Large intestine (tissue), 3 donors: ENCODE results near the gene CHCHD10. TPM values are rescaled to one million over a fixed set of nuclear protein-coding genes. Genes with fewer than 3 reads are reported as not detected.

Experiments
- DNase-seq, 2 donors: peaks; one replicate each; pipeline versions ENCODE4 v3.0.0 to v3.0.0-alpha.2; 2013
- H3K27ac ChIP-seq: one replicate; pipeline ENCODE4 v1.5.1; 2013; ENCODE audit warnings: low read length
- H3K27me3 ChIP-seq: 2 replicates; pipeline ENCODE4 v1.6.1; 2013; ENCODE audit warnings: low read length; ENCODE audit not compliant: control insufficient read depth, insufficient read depth
- H3K36me3 ChIP-seq: 2 replicates; pipeline ENCODE4 v1.6.1; 2013; ENCODE audit warnings: low read length; ENCODE audit not compliant: control insufficient read depth, insufficient read depth
- H3K4me1 ChIP-seq: one replicate; pipeline ENCODE4 v1.6.1; 2013; ENCODE audit warnings: low read length; ENCODE audit not compliant: control insufficient read depth, insufficient read depth
- H3K4me3 ChIP-seq: one replicate; pipeline ENCODE4 v1.5.1; 2013; ENCODE audit warnings: low read length
- H3K9me3 ChIP-seq: one replicate; pipeline ENCODE4 v1.6.1; 2013; ENCODE audit warnings: mild to moderate bottlenecking, low read depth, low read length, moderate library complexity; ENCODE audit not compliant: control insufficient read depth
- WGBS: methylation state at CpG from one replicate; pipeline ENCODE4 v1.1.5; 2013; ENCODE audit warnings: low lambda C conversion rate; ENCODE audit not compliant: insufficient coverage; 5-methylcytosine and 5-hydroxymethylcytosine counted together
- polyA plus RNA-seq: library from polyadenylated mRNA; unstranded; fragments of 120-200 nt; gene quantifications from one replicate; pipeline ENCODE4 v1.2.1, GENCODE V29; 2013

CHCHD10 gene
- polyA plus RNA-seq, 1 donor = 88.2 TPM

DNA sequence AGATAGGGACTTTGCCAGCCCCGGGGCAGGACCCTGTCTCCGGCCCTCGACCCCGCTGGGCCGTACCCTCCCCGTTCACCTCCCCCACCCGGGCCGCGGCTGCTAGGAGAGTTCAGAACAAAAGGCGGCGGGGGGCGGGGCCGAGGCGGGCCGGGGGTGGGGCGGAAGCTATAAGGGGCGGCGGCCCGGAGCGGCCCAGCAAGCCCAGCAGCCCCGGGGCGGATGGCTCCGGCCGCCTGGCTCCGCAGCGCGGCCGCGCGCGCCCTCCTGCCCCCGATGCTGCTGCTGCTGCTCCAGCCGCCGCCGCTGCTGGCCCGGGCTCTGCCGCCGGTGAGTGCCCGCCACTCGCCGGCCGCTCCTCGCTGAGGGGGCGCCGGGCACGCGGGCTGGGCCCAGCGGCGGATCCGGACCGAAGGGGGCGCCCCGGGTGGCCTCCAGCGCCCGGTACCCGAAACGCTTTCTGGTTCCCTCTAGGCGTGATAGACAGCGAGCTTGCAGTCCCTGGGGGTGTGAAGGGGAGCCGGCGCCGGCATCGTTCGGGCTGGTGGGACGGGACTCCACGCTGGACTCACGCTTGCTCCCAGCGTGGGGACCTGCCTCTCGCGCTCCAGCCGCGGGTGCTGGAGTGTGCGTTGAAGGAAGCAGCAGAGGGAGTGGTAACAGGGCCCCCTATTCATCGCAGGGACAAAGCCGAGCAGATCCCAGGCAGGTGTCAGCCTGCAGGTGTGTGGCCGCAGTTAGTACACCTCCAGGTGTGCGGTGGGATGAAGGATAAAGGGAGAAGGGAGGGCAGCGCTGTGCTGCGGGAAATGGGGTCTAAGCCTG lies 5.1 kb upstream of the CHCHD10 start, which contains the start of gene MMP11:
MMP11 (plus strand) TSS at position 201 of the 825 bp plus-strand sequence; CDS start at position 223, 22 bp downstream.
- no CpG with 5 or more reads among the region's 79 CpGs for WGBS
- DNase-seq = peak in 1 of 2 donors; percentile 55
- peak within 1 kb of the TSS; percentile 41 for H3K4me3 ChIP-seq
- H3K4me1 ChIP-seq = peaks cover 39% of the 10 kb centered on the region
- H3K9me3 ChIP-seq = no peaks in the 10 kb centered on the region
- H3K36me3 ChIP-seq = no peaks in the 10 kb centered on the region
- H3K27me3 ChIP-seq = peaks cover 2% of the 10 kb centered on the region
- H3K27ac ChIP-seq = no peak within 1 kb of the TSS

DNA sequence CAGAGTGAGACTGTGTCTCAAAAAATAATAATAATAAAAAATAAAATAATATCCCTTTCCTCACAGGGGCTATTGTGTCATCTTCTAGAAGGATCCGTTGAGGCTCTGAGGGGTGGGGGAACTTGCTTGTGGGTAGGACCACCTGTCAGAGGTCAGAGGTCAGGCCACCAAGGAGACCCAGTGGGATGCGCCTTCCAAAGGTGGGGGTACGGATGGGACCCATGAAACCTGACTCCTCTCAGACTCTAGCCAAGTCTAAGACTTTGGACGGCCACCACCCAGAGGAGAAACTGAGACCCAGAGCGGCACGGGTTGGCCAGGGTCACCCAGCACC lies 4.5 kb upstream of the CHCHD10 start:
- Histone ChIP-seq H3K9me3 (no peaks in the 10 kb centered on the region), H3K27me3 (peaks cover 2% of the 10 kb centered on the region), H3K4me1 (peaks cover 36% of the 10 kb centered on the region), H3K36me3 (no peaks in the 10 kb centered on the region), H3K27ac (no peak overlapping the region), H3K4me3 (peak overlapping the region; percentile 33)
- no peak for DNase-seq
- no CpG with 5 or more reads among the region's 6 CpGs for WGBS

DNA sequence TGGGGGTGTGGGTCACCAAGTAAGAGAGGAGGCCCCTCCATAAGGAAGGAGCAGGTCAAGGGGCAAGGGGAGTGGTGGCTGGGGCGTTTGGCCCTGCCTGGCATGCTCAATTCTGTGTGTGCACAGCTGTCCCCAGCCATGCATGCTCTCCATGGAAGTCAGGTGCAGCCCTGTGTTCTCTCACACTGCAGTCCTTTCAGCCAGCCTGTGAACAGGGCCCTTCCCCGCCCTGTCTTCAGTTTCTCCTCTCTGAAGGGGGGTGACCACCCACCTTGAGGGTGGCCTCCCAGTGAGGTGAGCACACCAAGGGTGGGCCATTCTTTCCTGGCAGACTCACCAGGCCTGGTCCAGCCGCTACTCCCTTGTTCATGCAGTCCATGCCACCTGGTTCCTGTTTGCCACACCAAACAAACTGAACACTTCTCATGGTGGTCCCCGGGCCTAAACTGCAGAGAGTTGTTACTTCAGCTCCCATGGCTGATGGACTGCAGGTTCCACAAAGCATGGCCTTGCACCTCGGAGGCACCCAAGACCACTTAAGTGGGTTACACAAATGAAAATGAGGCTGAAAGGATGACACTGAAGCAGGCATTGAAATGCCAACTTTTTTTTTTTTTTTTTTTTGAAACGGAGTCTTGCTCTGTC lies 1.7 kb upstream of the CHCHD10 start:
- Histone ChIP-seq H3K27ac (no peak overlapping the region), H3K27me3 (peaks cover 2% of the 10 kb centered on the region), H3K36me3 (no peaks in the 10 kb centered on the region), H3K4me1 (peaks cover 34% of the 10 kb centered on the region), H3K9me3 (no peaks in the 10 kb centered on the region), H3K4me3 (no peak overlapping the region)
- DNase-seq = no peak
- no CpG with 5 or more reads among the region's 6 CpGs for WGBS

GRCh38 chr22:23767303-23767672 lies 484 bp downstream of the CHCHD10 start:
- Histone ChIP-seq H3K9me3 (no peaks in the 10 kb centered on the region), H3K4me1 (peaks cover 20% of the 10 kb centered on the region), H3K4me3 (peak overlapping the region; percentile 66), H3K27me3 (no peaks in the 10 kb centered on the region), H3K27ac (peak overlapping the region; percentile 3), H3K36me3 (no peaks in the 10 kb centered on the region)
- DNase-seq = no peak
- no CpG with 5 or more reads among the region's 27 CpGs for WGBS

DNA sequence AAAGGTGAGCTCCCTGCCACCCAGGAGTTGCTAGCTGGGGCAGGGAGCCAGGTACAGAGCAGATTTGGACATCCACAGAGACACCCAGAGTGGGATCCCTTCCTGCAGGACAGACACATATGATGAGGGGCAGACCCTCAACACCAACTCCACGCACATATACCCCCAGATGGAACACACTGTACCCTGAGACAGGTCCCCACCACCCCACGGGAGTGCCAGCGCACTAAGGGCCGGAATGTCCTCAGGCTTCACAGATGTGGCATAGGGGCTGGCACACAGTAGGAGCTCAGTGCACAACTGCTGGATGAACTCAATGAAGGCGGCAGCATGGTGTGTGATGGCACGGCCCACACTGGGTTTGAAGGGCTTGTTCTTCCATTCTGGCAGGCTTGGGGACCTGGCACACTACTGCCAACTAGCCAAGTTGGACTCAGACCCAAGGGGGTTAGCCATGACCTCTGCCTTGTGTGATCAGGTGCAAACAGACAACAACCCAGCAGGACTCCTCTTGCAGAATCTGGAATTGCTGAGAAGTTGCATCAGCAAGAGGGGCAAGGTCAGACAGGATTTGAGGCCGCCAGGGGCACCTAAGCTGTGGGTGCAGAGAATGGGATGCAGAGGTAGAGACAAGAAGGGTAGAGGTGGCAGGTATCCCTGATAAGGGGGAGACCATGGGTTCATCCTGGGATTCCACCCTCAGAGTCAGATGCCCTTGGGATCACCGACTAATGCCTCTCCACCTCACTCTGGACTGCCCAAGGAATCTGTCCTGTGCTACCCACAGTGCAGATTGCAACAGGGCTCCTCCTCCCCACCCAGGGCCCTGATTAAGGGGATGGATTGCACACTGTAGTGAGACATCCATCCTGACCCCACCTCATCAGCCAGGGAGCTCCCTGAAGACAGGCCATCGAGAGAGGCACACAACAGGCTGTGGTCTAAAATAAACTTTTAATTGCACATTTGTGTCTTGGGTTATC lies 2.6 kb downstream of the CHCHD10 start:
- no CpG with 5 or more reads among the region's 9 CpGs for WGBS

DNA sequence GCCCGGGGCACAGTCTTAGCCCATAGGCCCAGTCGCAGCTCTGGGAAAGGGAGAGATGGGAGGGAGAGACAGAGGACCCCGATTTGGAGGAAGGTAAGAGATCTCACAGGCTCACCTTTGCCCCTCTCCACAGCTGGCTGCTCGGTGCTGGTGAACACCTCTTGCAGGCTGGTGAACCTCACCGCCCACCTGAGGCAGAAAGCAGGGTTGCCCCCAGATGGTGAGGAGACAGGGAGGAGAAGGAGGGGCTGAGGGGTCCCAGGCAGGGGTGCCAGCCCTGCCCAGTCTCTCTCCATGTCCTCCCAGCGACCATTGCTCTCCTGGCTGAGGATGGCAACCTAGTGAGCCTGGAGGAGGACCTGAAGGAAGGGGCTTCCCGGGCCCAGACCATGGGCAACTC lies 3.8 kb downstream of the CHCHD10 start:
- no peaks in the 10 kb centered on the region for H3K36me3 ChIP-seq

More for the DNA sequence above, 2.6 kb downstream of the CHCHD10 start:
- Histone ChIP-seq H3K4me1 (peaks cover 17% of the 10 kb centered on the region), H3K27me3 (no peaks in the 10 kb centered on the region), H3K36me3 (no peaks in the 10 kb centered on the region), H3K4me3 (no peak overlapping the region), H3K9me3 (no peaks in the 10 kb centered on the region), H3K27ac (no peak overlapping the region)
- no peak for DNase-seq

GRCh38 chr22:23763579-23763945 lies 4.2 kb downstream of the CHCHD10 start:
- Histone ChIP-seq H3K36me3 (no peaks in the 10 kb centered on the region), H3K4me1 (peaks cover 9% of the 10 kb centered on the region), H3K27ac (no peak overlapping the region), H3K4me3 (no peak overlapping the region), H3K9me3 (no peaks in the 10 kb centered on the region), H3K27me3 (no peaks in the 10 kb centered on the region)
- WGBS = no CpG with 5 or more reads among the region's 17 CpGs
- DNase-seq = no peak

More for the DNA sequence above, 3.8 kb downstream of the CHCHD10 start:
- Histone ChIP-seq H3K4me1 (peaks cover 10% of the 10 kb centered on the region), H3K4me3 (no peak overlapping the region), H3K27ac (no peak overlapping the region), H3K9me3 (no peaks in the 10 kb centered on the region), H3K27me3 (no peaks in the 10 kb centered on the region)
- DNase-seq = no peak
- no CpG with 5 or more reads among the region's 7 CpGs for WGBS

DNA sequence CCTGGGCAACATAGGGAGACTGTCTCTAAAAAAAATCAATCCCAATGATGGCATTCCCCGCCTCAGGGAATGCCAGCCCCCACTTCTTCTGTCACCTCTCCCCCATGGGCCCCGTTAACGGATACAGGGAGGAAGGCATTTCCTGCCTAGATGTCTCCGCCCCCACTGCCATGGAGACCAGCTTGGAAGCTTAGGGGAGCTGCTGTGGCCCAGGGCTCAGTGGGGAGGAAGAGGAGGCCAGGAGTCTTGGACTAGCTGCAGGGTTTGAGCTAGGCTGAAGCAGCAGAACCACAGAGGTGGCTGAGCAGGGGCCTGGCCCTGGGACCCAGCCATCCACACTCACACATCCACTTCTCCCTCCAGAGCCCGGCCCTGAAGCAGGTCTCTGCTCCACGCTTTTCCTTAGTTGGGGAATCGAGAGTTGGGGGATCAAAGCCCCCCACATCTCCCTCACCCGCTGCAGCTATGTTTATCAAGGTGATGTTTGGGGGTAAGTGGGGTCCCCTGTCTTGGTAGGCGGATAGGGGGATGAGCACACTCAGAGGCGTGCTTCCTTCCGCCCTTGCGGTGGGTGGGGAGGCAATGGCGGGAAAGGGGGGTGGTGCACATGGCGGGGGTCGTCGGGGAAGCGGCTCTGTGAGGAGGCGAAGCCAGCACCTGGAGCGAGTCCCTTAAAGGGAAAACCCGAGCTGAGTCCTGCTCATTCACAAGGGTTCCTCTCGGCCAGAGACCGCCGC lies 4.8 kb downstream of the CHCHD10 start, which contains the start of gene C22orf15:
C22orf15 (plus strand) TSS at position 149 of the 737 bp plus-strand sequence; CDS start at position 466, 317 bp downstream.
- DNase-seq = no peak
- Histone ChIP-seq H3K9me3 (no peaks in the 10 kb centered on the region), H3K27me3 (no peaks in the 10 kb centered on the region), H3K4me3 (no peak within 1 kb of the TSS), H3K27ac (no peak within 1 kb of the TSS), H3K36me3 (no peaks in the 10 kb centered on the region), H3K4me1 (peaks cover 9% of the 10 kb centered on the region)
- WGBS = no CpG with 5 or more reads among the region's 23 CpGs

DNA sequence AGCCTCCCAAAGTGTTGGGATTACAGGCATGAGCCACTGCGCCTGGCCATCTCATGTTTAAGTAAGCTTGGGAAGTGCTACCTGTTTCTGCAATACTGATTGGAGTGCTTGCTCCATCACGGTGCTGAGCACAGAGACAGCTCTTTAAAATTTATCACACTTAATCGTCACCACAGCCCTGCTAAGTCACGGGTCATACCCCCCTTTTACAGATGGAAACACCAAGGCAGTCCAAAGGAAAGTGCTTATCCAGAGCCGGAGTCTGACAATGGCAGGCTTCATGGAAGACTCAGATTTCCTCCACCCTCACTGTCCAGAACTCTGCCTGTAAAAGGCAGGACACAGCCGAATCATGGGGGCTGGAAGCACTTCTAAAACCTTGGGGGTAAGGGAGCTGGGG lies 7.7 kb downstream of the CHCHD10 start:
- H3K27me3 ChIP-seq = no peaks in the 10 kb centered on the region
- H3K36me3 ChIP-seq = no peaks in the 10 kb centered on the region
- no peak overlapping the region for H3K27ac ChIP-seq
- H3K9me3 ChIP-seq = no peaks in the 10 kb centered on the region
- WGBS = no CpG with 5 or more reads among the region's 6 CpGs
- H3K4me3 ChIP-seq = no peak overlapping the region
- DNase-seq = no peak
- H3K4me1 ChIP-seq = peaks cover 4% of the 10 kb centered on the region
